GM12878 (cell line): ENCODE measurements around the gene EIF3M. TPM values are rescaled to one million over a fixed set of nuclear protein-coding genes. Genes with fewer than 3 reads are reported as not detected.
A peak's percentile ranks its signal among the peaks of the same experiment; 100 is the strongest.

Experiments
- BCL11A ChIP-seq: IDR thresholded peaks from 2 replicates; pipeline ENCODE4 v1.6.1; 2011; ENCODE audit warnings: low read depth, low read length
- BHLHE40 ChIP-seq, 2 experiments: fragments of 450-650 bp in 1 of 2; IDR thresholded peaks; 2 replicates each; pipeline ENCODE4 v1.6.1; 2011 to 2017; ENCODE audit warnings: low read depth in 2 of 2, borderline replicate concordance in 1 of 2, improper control_type of control experiment in 1 of 2, low read length in 1 of 2, mild to moderate bottlenecking in 1 of 2
- CBX3 ChIP-seq: fragments of 200-600 bp; sonication (generic); IDR thresholded peaks from 2 replicates; pipeline ENCODE4 v1.6.1; 2016; ENCODE audit warnings: low read depth, borderline replicate concordance
- CHD2 ChIP-seq: IDR thresholded peaks from 2 replicates; pipeline ENCODE4 v1.6.1; 2011; ENCODE audit warnings: low read depth, low read length, improper control_type of control experiment, borderline replicate concordance
- CUX1 ChIP-seq: IDR thresholded peaks from 2 replicates; pipeline ENCODE4 v1.6.1; 2012; ENCODE audit warnings: improper control_type of control experiment, low read depth, low read length; ENCODE audit not compliant: insufficient replicate concordance
- E2F4 ChIP-seq: IDR thresholded peaks from 2 replicates; pipeline ENCODE4 v1.6.1; 2012; ENCODE audit warnings: low read depth, low read length, improper control_type of control experiment
- HDGF ChIP-seq: fragments of 450-650 bp; IDR thresholded peaks from 2 replicates; pipeline ENCODE4 v1.6.1; 2016; ENCODE audit warnings: antibody characterized with exemption
- JUNB ChIP-seq: IDR thresholded peaks from 2 replicates; pipeline ENCODE4 v1.6.1; 2016; ENCODE audit warnings: antibody characterized with exemption, mild to moderate bottlenecking
- MLLT1 ChIP-seq: fragments of 450-650 bp; IDR thresholded peaks from 2 replicates; pipeline ENCODE4 v1.6.1; 2016; ENCODE audit warnings: mild to moderate bottlenecking
- MXI1 ChIP-seq: fragments of 150-350 bp; IDR thresholded peaks from 2 replicates; pipeline ENCODE4 v1.6.1; 2011; ENCODE audit warnings: low read depth, mild to moderate bottlenecking, inconsistent platforms, low read length, improper control_type of control experiment
- PML ChIP-seq: IDR thresholded peaks from 2 replicates; pipeline ENCODE4 v1.6.1; 2012; ENCODE audit warnings: low read length, inconsistent platforms
- RB1 ChIP-seq: fragments of 450-650 bp; formaldehyde crosslinking; IDR thresholded peaks from 2 replicates; pipeline ENCODE4 v1.6.1; 2017; ENCODE audit warnings: mild to moderate bottlenecking, borderline replicate concordance
- RBBP5 ChIP-seq: fragments of 200-600 bp; sonication (generic); conservative IDR thresholded peaks from 2 replicates; pipeline ENCODE4 v1.6.1; 2016
- SMAD5 ChIP-seq: IDR thresholded peaks from 2 replicates; pipeline ENCODE4 v1.6.1; 2016; ENCODE audit warnings: antibody characterized with exemption, low read depth
- SMARCA5 ChIP-seq: fragments of 450-650 bp; IDR thresholded peaks from 2 replicates; pipeline ENCODE4 v1.6.1; 2017; ENCODE audit warnings: mild to moderate bottlenecking
- SPI1 ChIP-seq: IDR thresholded peaks from 2 replicates; pipeline ENCODE4 v1.6.1; 2011; ENCODE audit warnings: low read depth, mild to moderate bottlenecking, low read length, moderate library complexity, borderline replicate concordance; ENCODE audit not compliant: insufficient read depth
- TAF1 ChIP-seq: IDR thresholded peaks from 2 replicates; pipeline ENCODE4 v1.6.1; 2011; ENCODE audit warnings: mild to moderate bottlenecking, low read depth, low read length, borderline replicate concordance
- TARDBP ChIP-seq: IDR thresholded peaks from 2 replicates; pipeline ENCODE4 v1.6.1; 2016; ENCODE audit warnings: borderline replicate concordance
- TCF12 ChIP-seq: IDR thresholded peaks from 2 replicates; pipeline ENCODE4 v1.6.1; 2011; ENCODE audit warnings: low read depth, mild to moderate bottlenecking, low read length
- USF1 ChIP-seq: IDR thresholded peaks from 2 replicates; pipeline ENCODE4 v1.6.1; 2011; ENCODE audit warnings: borderline replicate concordance, low read depth, mild to moderate bottlenecking, moderate library complexity, mixed read lengths, low read length; ENCODE audit not compliant: insufficient read depth; ENCODE audit errors: extremely low read length
- ZNF207 ChIP-seq: fragments of 450-650 bp; IDR thresholded peaks from 2 replicates; pipeline ENCODE4 v1.6.1; 2014; ENCODE audit warnings: antibody characterized with exemption, mild to moderate bottlenecking, borderline replicate concordance
- polyA plus RNA-seq, 11 experiments: library from polyadenylated mRNA; depleted of rRNA in 4 of 11; unstranded in 6 of 11; stranded (reverse) in 5 of 11; fragments of >200 nt; fragmentation: Nextera tagmentation in 4 of 11; fragmentation: Illumina TruSeq in 1 of 11; extraction: Ambion mirVana in 4 of 11; extraction: Trizol in 1 of 11; gene quantifications; 1 replicate in 1 of 11; 2 replicates in 10 of 11; pipeline versions ENCODE4 v1.2.1 to v1.2.3, GENCODE V29; 2011 to 2016; ENCODE audit warnings: inconsistent platforms in 2 of 11, missing spikeins in 2 of 11, low read depth in 1 of 11
- total RNA-seq, 4 experiments: library from RNA; depleted of rRNA in 3 of 4; stranded (reverse); fragments of >200 nt in 3 of 4; fragmentation: Illumina TruSeq in 1 of 4; extraction: Trizol in 1 of 4; gene quantifications; 2 replicates each; pipeline versions ENCODE4 v1.2.1 to v1.2.3, GENCODE V29; 2013 to 2021

Gene EIF3M
- total and polyA plus RNA-seq, 10 of the 15 experiments (the other 5 are each of a cell fraction or from before 2014, with no cell fraction given): 392 to 1,205 (median 593) TPM

- TF ChIP-seq CBX3 (no peak), TARDBP (peak; percentile 80; the same call in 1 of the 2 replicates), BCL11A (0 out of 2 replicates have a peak, but pooled peaks have one; percentile 7), CUX1 (no peak), PML (peak; percentile 86), CHD2 (peak; percentile 80), RBBP5 (no peak), HDGF (peak; percentile 80), SPI1 (peak; percentile 87), ZNF207 (peak; percentile 73; the same call in 1 of the 2 replicates), SMAD5 (peak; percentile 83), TAF1 (peak; percentile 88), JUNB (no peak), E2F4 (peak; percentile 9; the same call in 1 of the 2 replicates), SMARCA5 (peak; percentile 56; the same call in 1 of the 2 replicates), USF1 (no peak), BHLHE40 (IDR thresholded peaks at IDR 0.05; ENCODE audit: borderline replicate concordance in 1 of 2, low read depth in 2 of 2, low read length in 1 of 2) (peak; percentile 28 to 65; a peak in 2 of 4 replicates), MLLT1 (peak; percentile 98), RB1 (peak; percentile 60; the same call in 1 of the 2 replicates), TCF12 (no peak), MXI1 (peak; percentile 95)
Measured at GRCh38 chr11:32583459-32584271, at the start of gene EIF3M (continued).
